Heart right ventricle (tissue), 16 donors: ENCODE data around the gene TENM4. TPM values are rescaled to one million over a fixed set of nuclear protein-coding genes. Genes with fewer than 3 reads are reported as not detected.

Experiments
- ATAC-seq, 8 donors: fragments of 200-7000 bp; cut with Tn5 transposase; one replicate each; pipeline ENCODE4 v1.9.1; 2020; ENCODE audit warnings: mild to moderate bottlenecking in 8 of 8, moderate library complexity in 8 of 8, moderate number of reproducible peaks in 1 of 8
- DNase-seq, 2 donors: peaks; one replicate each; pipeline ENCODE4 v3.0.0-alpha.2; 2020
- H3K27ac ChIP-seq, 10 donors: fragments of 200-600 bp; sonication (generic) in 2 of 10; one replicate each; pipeline versions ENCODE4 v1.5.0 to v1.8.0; 2020 to 2022; ENCODE audit warnings: mild to moderate bottlenecking in 3 of 10
- H3K27me3 ChIP-seq, 7 donors: fragments of 200-600 bp; one replicate each; pipeline ENCODE4 v1.8.0; 2021 to 2022; ENCODE audit warnings: mild to moderate bottlenecking in 2 of 7
- H3K36me3 ChIP-seq, 9 donors: fragments of 200-600 bp; sonication (generic) in 1 of 9; one replicate each; pipeline versions ENCODE4 v1.5.0 to v1.8.0; 2020 to 2022; ENCODE audit warnings: mild to moderate bottlenecking in 2 of 9
- H3K4me1 ChIP-seq, 9 donors: fragments of 200-600 bp; sonication (generic) in 1 of 9; one replicate each; pipeline versions ENCODE4 v1.5.0 to v1.8.0; 2020 to 2022; ENCODE audit warnings: mild to moderate bottlenecking in 4 of 9
- H3K4me3 ChIP-seq, 10 donors: fragments of 200-600 bp; sonication (generic) in 2 of 10; one replicate each; pipeline versions ENCODE4 v1.5.0 to v1.8.0; 2020 to 2022; ENCODE audit warnings: mild to moderate bottlenecking in 7 of 10, moderate library complexity in 2 of 10
- H3K9me3 ChIP-seq, 11 donors: fragments of 200-600 bp in 10 of 11; sonication (generic) in 2 of 11; one replicate each; pipeline versions ENCODE4 v1.5.0 to v1.8.0; 2013 to 2022; ENCODE audit warnings: mild to moderate bottlenecking in 2 of 11, control low read depth in 1 of 11, moderate library complexity in 1 of 11
- CTCF ChIP-seq, 9 donors: fragments of 200-600 bp; sonication (generic) in 2 of 9; IDR thresholded peaks; one replicate each; pipeline versions ENCODE4 v1.5.0 to v1.8.0; 2021 to 2022; ENCODE audit warnings: antibody characterized with exemption in 9 of 9, mild to moderate bottlenecking in 5 of 9, moderate library complexity in 1 of 9
- WGBS, 2 donors: extraction: QIAGEN DNeasy Blood & Tissue Kit; methylation state at CpG; one replicate each; pipeline ENCODE4 v1.1.7; 2013; ENCODE audit warnings: inconsistent platforms in 1 of 2; 5-methylcytosine and 5-hydroxymethylcytosine counted together
- intact Hi-C, 10 donors: fragments of 100-400 bp; cut with DNase I; formaldehyde crosslinking; loops; one replicate each; pipeline versions ENCODE4 v1.11.1 to v1.14.2; 2022
- polyA plus RNA-seq, 2 donors: library from polyadenylated mRNA; stranded (reverse); fragments of 200-250 nt; gene quantifications; one replicate each; pipeline ENCODE4 v1.2.3, GENCODE V29; 2013
- total RNA-seq, 10 donors: library from RNA; stranded (reverse); fragmentation: NEBNext Ultra II Directional in 3 of 10; extraction: Animal tissue kit (Norgen Biotek cat#: 25700) in 3 of 10; gene quantifications; one replicate each; pipeline versions ENCODE4 v1.2.1 to v1.2.4, GENCODE V29; 2021 to 2023
- donor health status: Arrhythmogenic right ventricular cardiomyopathy.
- donor health status: ischemic (EF 13 %, LVEDD 7.1; RV severe dilation, severe dysfunction).
- donor health status: healthy with polysubstance abuse.
- donor health status: DM: no; HTN: yes; CAD: no.
- donor health status: DM: no; HTN: no; CAD: no.
- donor health status: ischemic (EF 25% LVEDD 6.9; RV normal size, moderate dysfunction).
- donor health status: ischemic (EF 25% LVEDD 5.7; RV mildly dilated, moderate dysfunction).
- donor health status: healthy.
- donor health status: DM: yes; HTN: yes; CAD: no.
- donor health status: Ischemic cardiomyopathy.
- donor health status: ischemic (EF 35%, LVEDD 5.7; RV mildly dilated, moderate dysfunction).
- donor health status: nonischemic (EF 11% LVEDD 7.7; RV severe dilation, severe dysfunction).
- donor health status: DM: yes; HTN: yes; CAD: no.
- donor health status: PGD.
- donor health status: ischemic (EF 29% LVEDD 5.4; RV normal size, mild dysfunction).
- donor health status: nonischemic (EF 23%, LVEDD 6.1; RV moderate dilation, normal function).

Gene TENM4
- total and polyA plus RNA-seq, 12 donors = 0.10 to 3.6 (median 0.91) TPM

GRCh38 chr11:79189601-79190000 is 251.2 kb downstream of the TENM4 start:
- ATAC-seq = no peak

GRCh38 chr11:79189055-79189454 is 251.8 kb downstream of the TENM4 start:
- Histone ChIP-seq H3K4me1 (no peaks in the 10 kb centered on the region), H3K36me3 (no peaks in the 10 kb centered on the region), H3K9me3 (peaks cover 0 to 14% (median 6%) of the 10 kb centered on the region in 11 donors), H3K4me3 (no peak overlapping the region), H3K27me3 (no peaks in the 10 kb centered on the region), H3K27ac (no peak overlapping the region)
- ATAC-seq = no peak
- no peak for DNase-seq
- intact Hi-C loops = no loop called here
- no peak for TF ChIP-seq CTCF (IDR thresholded peaks at IDR 0.05)
- WGBS, 2 donors = 83 to 85% methylated on average over 2 of the region's 2 CpGs

More at GRCh38 chr11:79189601-79190000, 251.2 kb downstream of the TENM4 start:
- Histone ChIP-seq H3K36me3 (no peaks in the 10 kb centered on the region), H3K27ac (no peak overlapping the region), H3K4me3 (no peak overlapping the region), H3K4me1 (no peaks in the 10 kb centered on the region), H3K9me3 (peaks cover 0 to 14% (median 6%) of the 10 kb centered on the region in 11 donors), H3K27me3 (no peaks in the 10 kb centered on the region)
- WGBS, 2 donors = 90 to 92% methylated on average over 7 of the region's 7 CpGs
- DNase-seq = no peak
- intact Hi-C loops = no loop called here
- TF ChIP-seq CTCF (IDR thresholded peaks at IDR 0.05) = no peak

- no peaks in the 10 kb centered on the region for H3K36me3 ChIP-seq
- H3K27me3 ChIP-seq = no peaks in the 10 kb centered on the region
- no peak for ATAC-seq
- H3K4me1 ChIP-seq = no peaks in the 10 kb centered on the region
- no peak overlapping the region for H3K4me3 ChIP-seq
- 93% methylated on average over 3 of the region's 3 CpGs for WGBS, 2 donors
- H3K9me3 ChIP-seq = peaks cover 0 to 18% (median 6%) of the 10 kb centered on the region in 11 donors
- TF ChIP-seq CTCF (IDR thresholded peaks at IDR 0.05) = no peak
- no peak for DNase-seq
- H3K27ac ChIP-seq = no peak overlapping the region
- intact Hi-C loops = no loop called here
Observed at GRCh38 chr11:79186669-79187068, 254.2 kb downstream of the TENM4 start.

GRCh38 chr11:79185351-79185750 is 255.5 kb downstream of the TENM4 start:
- Histone ChIP-seq H3K36me3 (no peaks in the 10 kb centered on the region), H3K27ac (no peak overlapping the region), H3K4me1 (no peaks in the 10 kb centered on the region), H3K27me3 (no peaks in the 10 kb centered on the region), H3K9me3 (peaks cover 0 to 27% (median 6%) of the 10 kb centered on the region in 11 donors), H3K4me3 (no peak overlapping the region)
- DNase-seq (no peak), ATAC-seq (no peak)
- WGBS, 2 donors = 76 to 84% methylated on average over 1 of the region's 1 CpG
- no peak for TF ChIP-seq CTCF (IDR thresholded peaks at IDR 0.05)
- intact Hi-C loops = no loop called here
